ENCODE data around the gene DBR1.
"Not testable (repeated sequence)": the region's sequence is repeated elsewhere in the genome, so short reads cannot be mapped to it uniquely, and the experiment has no call there.

The DBR1 gene

DNA sequence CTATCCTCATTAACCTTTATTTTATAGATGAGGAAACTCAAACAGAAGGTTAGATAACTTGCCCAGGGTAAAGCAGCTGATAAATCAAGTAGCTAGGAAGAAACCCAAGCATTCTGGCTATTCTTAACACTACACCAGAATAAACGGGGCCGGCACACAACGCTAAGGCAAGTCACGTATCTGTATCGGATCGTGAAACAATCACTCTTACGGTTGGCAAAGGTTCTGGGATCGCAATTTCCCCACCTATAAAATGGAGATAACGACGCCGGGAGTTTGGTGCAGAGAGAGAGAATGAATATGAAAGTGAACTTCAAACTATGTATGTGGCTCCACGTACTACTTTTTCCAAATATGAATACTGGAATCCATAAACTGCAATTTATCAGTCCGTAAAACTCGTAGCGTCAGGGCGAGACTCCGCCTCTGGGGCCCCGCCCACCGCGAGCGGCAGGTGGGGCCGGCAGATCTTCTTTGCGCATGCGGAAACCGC, 12.1 kb upstream of the DBR1 start:
- peak in 10 of 56 donors; percentile 72 to 93 (median 87) for DNase-seq

DNA sequence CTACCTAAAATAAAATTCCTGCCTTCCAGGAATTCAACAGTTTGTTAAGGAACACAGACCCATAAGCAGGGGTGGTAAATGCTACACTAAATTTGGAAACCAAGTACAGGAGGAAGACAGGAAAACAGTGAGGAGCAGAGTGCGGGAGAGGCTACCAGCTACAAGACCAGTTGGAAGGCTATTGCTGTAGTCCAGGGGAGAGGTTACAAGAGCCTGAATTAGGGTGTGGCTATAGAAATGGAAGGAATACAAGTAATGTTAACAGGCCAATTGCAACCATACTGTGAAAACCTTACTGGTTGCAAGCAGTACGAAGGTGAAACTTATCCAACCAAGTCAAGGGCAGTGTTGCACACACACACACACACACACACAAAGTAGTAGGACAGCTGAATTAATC, 11.5 kb upstream of the DBR1 start:
- DNase-seq: no peak

DNA sequence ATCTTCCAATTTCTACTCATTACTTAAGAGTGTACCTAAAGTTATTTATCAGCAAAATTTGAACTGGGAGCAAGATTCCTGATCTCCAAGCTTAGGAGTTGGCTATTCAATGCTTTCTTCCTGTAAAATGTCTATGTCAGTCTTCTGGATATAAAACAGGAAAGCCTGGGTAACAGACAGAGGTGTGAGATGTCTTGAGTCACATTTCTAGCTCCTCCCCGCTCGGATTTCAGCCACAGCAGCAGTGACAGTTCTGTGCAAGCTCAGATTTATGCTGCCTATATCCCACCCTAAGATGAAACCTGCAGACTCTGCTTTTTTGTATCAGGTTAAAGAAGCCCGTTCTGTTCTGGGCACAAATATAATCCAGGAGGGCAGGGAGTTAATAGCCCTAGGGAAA, 10.3 kb upstream of the DBR1 start:
- no peak for DNase-seq

DNA sequence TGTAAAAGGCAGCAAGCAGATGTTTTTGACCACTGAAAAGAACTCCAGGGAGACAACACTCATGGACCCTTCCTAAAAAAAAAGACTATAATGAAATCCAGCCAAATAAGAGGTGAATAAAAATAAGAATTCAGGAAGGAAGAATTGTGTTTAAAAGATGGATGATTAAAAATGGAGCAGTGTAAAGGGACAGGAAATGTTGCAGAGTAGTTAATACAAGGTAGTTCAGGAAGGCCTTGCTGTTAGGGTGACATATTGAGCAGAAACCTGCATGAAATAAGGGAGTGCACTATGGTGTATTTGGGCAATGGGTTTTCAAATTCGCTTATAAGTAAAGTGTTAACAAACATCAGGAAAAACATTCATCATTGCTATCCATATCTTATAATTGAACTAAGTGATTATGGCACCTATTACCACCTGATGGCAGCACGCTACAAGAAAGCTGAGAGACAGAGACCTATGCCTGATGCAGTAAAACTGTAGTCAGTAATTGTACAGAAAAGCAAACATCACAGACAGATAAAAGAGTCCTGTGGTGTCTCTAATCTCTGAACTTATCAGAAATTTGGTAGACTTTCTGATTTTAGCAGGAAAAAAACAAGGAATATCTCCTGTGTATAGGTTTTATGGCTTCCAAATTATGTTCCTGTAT, 5.8 kb upstream of the DBR1 start:
- DNase-seq: peak in 6 of 56 donors; percentile 0 to 10 (median 4)

GRCh38 chr3:138173769-138174420, 826 bp downstream of the DBR1 start:
- no peak for DNase-seq

DNA sequence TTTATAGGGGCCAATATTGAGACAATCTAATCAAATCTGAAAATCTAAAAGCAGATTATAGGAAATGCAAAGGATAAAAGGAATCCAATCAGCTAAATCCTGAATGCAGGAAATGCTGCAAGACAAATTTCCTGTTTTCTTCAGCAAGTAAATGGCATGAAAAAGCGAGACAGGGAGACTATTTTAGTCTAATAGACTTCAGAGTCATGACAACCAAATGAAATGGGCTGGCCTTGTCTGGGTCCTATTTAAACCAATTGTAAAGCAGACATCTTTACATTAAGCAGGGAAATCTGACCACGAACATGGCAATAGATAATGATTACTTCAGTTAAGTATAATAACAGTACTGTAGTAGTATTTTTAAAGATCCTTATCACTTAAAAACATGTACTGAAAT, 2.1 kb downstream of the DBR1 start:
- no peak for DNase-seq

- no peak for DNase-seq
Observed at GRCh38 chr3:138165061-138165460, 9.7 kb downstream of the DBR1 start.

- no peak for DNase-seq
Observed at GRCh38 chr3:138157743-138158142, 17.0 kb downstream of the DBR1 start.

- no peak for DNase-seq
Observed at GRCh38 chr3:138154534-138154933, 20.2 kb downstream of the DBR1 start.

DNA sequence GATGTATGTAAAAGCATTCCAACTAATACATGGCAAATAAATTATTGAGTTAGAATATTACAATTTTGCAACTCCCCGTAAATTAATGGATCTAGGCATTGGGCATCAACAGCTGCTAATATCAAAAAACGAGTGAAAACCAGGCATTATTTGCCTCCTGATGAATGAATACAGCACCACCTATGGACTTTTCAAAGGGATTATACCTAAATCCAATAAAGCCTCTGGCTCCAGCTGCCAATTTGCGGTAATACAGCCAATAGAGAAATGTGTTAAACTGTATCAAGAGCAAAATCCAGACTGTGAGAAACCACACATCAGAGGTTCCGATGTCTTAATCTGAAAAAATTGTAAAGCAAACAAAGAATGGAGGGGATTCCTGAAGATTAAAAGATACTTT, 26.2 kb downstream of the DBR1 start:
- no peak for DNase-seq

DNA sequence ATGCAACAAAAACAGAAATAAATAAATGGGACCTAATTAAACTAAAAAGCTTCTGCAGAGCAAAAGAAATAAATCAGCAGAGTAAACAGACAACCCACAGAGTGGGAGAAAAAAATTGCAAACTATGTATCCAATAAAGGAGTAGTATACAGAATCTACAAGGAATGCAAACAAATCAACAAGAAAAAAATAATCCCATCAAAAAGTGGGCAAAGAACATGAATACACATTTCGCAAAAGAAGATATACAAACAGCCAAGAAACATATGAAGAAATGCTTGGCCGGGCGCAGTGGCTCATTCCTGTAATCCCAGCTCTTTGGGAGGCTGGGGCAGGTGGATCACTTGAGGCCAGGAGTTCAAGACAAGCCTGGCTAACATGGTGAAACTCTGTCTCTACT, 32.5 kb downstream of the DBR1 start:
- not testable (repeated sequence) for DNase-seq

DNA sequence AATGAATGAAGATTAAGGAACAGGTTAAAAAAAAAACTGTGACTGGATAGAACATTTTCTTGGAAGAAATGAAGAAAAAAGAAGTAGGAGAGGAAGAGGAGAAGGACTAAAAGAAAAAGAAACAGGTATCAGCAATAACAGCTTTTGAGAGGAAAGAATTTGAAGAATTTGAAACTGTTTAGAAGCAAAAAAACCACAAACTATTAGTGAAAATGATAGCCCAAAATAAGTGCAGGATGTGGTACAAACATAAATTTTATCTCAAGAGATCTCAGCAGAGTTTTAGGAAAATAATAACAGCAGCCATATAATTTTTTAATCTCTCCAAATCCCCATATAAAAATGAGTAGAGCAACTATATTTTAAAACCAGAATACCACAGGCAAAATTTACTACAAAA, 33.8 kb downstream of the DBR1 start:
- no peak for DNase-seq

GRCh38 chr3:138139691-138140090, 35.0 kb downstream of the DBR1 start:
- DNase-seq: no peak

- no peak for DNase-seq
Observed at GRCh38 chr3:138137861-138138260, 36.9 kb downstream of the DBR1 start.

GRCh38 chr3:138136201-138136600, 38.5 kb downstream of the DBR1 start:
- no peak for DNase-seq

- no peak for DNase-seq
Observed at GRCh38 chr3:138135833-138136194, 38.9 kb downstream of the DBR1 start.

DNA sequence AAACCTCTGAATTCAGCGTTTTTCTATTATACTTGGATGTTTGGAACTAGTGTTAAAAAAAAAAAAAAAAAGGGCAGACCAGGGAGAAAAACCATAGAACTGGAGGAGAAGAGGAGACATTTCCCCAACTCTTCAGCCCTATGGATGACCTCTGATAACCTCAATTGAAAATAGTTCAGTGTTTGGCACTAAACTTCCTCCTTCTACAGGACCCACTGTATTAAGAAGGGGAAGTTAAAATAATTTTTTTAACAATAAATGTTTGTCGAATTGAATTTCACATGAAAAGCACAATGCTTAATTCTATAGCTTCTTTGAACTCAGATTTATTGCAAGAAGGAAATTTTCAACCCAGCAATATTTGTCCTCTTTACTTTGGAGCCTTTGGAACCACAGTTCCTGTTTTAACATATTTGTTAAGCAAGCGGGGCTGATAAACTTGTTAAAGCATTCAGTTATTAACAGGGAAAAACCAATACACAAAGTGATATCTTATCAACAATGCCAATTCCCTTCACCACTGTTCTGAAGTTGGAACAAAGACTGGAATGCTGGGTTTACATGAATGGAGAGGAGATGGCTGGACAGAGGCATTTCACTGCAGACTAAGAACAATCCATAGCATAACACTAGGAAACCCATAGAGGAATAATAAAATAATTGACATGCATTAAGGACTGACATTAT, 39.4 kb downstream of the DBR1 start:
- no peak for DNase-seq

DNA sequence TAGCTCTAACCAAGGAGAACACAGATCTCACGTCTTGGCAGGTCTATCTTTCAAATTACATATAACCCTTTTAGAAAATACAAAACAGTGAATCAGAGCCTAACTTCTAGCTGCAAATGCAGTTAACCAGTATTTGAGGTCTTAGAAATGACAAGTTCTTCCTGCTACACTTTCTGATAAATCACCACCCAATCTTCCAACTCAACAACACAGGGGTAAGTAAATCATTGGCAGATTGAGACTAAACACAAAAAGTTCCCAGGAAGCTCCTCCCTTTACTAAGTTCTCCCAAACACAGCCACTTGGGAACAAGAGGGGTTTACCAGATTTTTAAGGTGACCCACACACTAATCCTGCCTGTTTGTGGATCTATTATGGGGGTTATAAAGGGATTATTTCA, 42.5 kb downstream of the DBR1 start, which contains the start of gene A4GNT:
A4GNT (minus strand) TSS at position 152 of the 400 bp plus-strand sequence. CDS start 1,134 bp downstream, outside the sequence.
- no peak for DNase-seq

DNA sequence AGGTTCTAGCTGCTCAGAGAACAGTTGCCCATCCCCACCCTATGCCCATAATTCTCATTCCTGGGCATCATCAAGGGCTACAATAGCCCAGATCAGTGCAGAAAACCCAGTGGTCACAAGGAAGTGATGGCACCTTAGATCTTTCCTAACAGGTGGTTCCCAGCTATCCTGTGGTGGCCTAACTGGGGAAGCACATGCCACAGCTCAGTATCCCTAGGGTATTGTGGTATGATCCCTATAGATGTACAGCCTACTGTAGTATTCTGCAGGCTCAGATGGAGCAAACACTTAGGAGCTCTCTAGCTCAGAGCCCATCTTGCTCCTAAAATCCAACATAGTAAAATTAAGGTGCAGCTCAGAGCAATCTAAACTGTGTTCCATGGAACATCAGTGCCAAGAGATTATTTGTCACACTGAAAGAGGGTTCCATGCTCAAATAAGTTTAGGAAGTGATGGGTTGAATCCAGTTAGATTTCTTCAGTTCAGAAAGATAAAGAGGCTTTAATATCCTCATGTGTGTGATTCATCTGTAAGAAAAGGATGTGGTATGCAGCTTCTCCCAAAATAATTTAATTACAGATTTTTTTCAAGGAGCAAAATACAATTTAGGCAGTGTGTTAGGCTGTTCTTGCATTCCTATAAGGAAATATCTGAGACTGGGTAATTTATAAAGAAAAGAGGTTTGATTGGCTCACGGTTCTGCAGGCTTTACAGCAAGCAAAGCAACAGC, 46.9 kb downstream of the DBR1 start:
- DNase-seq: no peak

DNA sequence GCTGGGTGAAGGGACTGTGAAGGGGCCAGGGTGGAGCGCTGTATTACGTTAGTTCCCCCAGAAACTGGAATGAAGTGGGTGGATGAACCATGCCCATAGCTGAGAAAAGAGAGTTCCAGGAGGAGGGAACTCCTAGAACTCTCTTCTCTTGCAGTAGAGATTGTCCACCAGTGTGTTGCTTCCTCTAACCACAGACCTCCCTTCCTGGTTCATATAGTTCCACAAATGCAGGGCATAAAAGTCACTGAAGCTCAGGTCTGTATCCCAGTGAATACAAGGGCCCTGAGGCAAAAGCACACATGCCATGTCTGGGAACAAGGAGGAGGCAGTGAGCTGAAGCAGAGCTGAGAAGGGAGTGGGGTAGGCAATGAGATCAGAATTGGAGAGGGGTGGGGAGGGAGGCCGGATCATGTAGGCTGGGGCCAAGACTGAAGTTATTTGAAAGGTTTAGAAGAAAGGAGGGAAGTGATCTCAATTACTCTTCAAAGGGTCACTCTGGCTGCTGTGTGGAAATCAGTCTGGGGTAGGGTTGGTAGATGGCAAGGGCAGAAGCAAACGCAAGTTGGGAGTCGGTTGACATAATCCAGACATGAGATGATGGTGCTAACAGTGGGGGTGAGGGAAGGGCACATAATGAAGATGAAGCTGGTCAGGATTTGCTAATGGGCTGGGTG, 49.0 kb downstream of the DBR1 start:
- peak in 2 of 56 donors; percentile 15 to 32 for DNase-seq

- no peak for DNase-seq
Observed at GRCh38 chr3:138124706-138125355, 49.9 kb downstream of the DBR1 start.

All from amygdala (tissue), 56 donors.